Osteoblast (primary cell): Measurements from ENCODE around the gene WAS. TPM values are rescaled to one million over a fixed set of nuclear protein-coding genes. Genes with fewer than 3 reads are reported as not detected.
"Not testable (repeated sequence)": the region's sequence is repeated elsewhere in the genome, so short reads cannot be mapped to it uniquely, and the experiment has no call there.

Experiments used
- DNase-seq: peaks from one replicate; pipeline ENCODE4 v3.0.0; 2011; ENCODE audit warnings: low spot score, mixed read lengths; ENCODE audit not compliant: insufficient read length; ENCODE audit errors: missing footprints
- H2AFZ ChIP-seq: 2 replicates; pipeline ENCODE4 v1.6.0; 2011; ENCODE audit warnings: mild to moderate bottlenecking, low read length
- H3K27ac ChIP-seq: 2 replicates; pipeline ENCODE4 v1.5.1; 2011; ENCODE audit warnings: mild to moderate bottlenecking, low read depth, low read length, moderate library complexity
- H3K27me3 ChIP-seq: 2 replicates; pipeline ENCODE4 v1.6.0; 2012; ENCODE audit warnings: mild to moderate bottlenecking, control low read depth, inconsistent platforms, low read length, moderate library complexity; ENCODE audit not compliant: insufficient read depth
- H3K36me3 ChIP-seq: 2 replicates; pipeline ENCODE4 v1.5.1; 2011; ENCODE audit warnings: mild to moderate bottlenecking, low read length, control low read depth, moderate library complexity; ENCODE audit not compliant: insufficient read depth
- H3K4me1 ChIP-seq: 2 replicates; pipeline ENCODE4 v1.5.1; 2011; ENCODE audit warnings: mild to moderate bottlenecking, low read length, control low read depth, moderate library complexity; ENCODE audit not compliant: insufficient read depth
- H3K4me2 ChIP-seq: 2 replicates; pipeline ENCODE4 v1.6.0; 2011; ENCODE audit warnings: mild to moderate bottlenecking, low read length; ENCODE audit not compliant: insufficient read depth
- H3K4me3 ChIP-seq: fragments of 200-600 bp; sonication (generic); 3 replicates; pipeline ENCODE4 v1.5.1; 2012; ENCODE audit warnings: mild to moderate bottlenecking, low read length, inconsistent platforms; ENCODE audit not compliant: insufficient read depth
- H3K79me2 ChIP-seq: 2 replicates; pipeline ENCODE4 v1.6.0; 2012; ENCODE audit warnings: mild to moderate bottlenecking, low read length, control low read depth, inconsistent platforms; ENCODE audit not compliant: insufficient read depth
- H3K9me3 ChIP-seq: 2 replicates; pipeline ENCODE4 v1.5.1; 2011; ENCODE audit warnings: low read depth, low read length, control low read depth
- H4K20me1 ChIP-seq: 2 replicates; pipeline ENCODE4 v1.6.0; 2012; ENCODE audit warnings: mild to moderate bottlenecking, low read length, control low read depth; ENCODE audit not compliant: insufficient read depth
- total RNA-seq: library from RNA; depleted of rRNA; stranded (reverse); fragments of >200 nt; gene quantifications from 2 replicates; pipeline ENCODE4 v1.2.3, GENCODE V29; 2012
- TF ChIP-seq, protein P1 (sequence below): IDR thresholded peaks from 2 replicates; pipeline ENCODE4 v1.5.1; 2011; ENCODE audit warnings: mild to moderate bottlenecking, low read depth, low read length, moderate library complexity; ENCODE audit errors: extremely low read depth

Gene WAS
- total RNA-seq, 1 donor = 0.36 TPM

DNA sequence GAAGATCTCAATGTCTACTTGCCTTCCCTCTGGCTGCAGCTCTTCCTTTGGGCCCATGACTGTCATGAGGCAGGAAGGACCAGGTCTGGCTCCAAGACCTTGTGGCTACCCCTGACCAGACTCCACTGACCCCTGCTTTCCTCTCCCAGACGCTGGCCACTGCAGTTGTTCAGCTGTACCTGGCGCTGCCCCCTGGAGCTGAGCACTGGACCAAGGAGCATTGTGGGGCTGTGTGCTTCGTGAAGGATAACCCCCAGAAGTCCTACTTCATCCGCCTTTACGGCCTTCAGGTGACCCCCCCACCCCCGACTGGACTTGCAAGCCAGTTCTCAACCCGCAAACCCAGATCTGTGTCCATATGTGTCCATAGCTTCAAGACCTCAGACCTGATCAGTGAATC is 535 bp downstream of the WAS start:
- Histone ChIP-seq H3K4me2 (no peak overlapping the region), H3K4me1 (no peaks in the 10 kb centered on the region), H3K79me2 (no peaks in the 10 kb centered on the region), H3K27me3 (no peaks in the 10 kb centered on the region), H3K36me3 (no peaks in the 10 kb centered on the region), H3K9me3 (no peaks in the 10 kb centered on the region), H4K20me1 (no peaks in the 10 kb centered on the region), H3K27ac (no peak overlapping the region), H3K4me3 (no peak overlapping the region), H2AFZ (no peak overlapping the region)
- TF ChIP-seq, protein P1, sequence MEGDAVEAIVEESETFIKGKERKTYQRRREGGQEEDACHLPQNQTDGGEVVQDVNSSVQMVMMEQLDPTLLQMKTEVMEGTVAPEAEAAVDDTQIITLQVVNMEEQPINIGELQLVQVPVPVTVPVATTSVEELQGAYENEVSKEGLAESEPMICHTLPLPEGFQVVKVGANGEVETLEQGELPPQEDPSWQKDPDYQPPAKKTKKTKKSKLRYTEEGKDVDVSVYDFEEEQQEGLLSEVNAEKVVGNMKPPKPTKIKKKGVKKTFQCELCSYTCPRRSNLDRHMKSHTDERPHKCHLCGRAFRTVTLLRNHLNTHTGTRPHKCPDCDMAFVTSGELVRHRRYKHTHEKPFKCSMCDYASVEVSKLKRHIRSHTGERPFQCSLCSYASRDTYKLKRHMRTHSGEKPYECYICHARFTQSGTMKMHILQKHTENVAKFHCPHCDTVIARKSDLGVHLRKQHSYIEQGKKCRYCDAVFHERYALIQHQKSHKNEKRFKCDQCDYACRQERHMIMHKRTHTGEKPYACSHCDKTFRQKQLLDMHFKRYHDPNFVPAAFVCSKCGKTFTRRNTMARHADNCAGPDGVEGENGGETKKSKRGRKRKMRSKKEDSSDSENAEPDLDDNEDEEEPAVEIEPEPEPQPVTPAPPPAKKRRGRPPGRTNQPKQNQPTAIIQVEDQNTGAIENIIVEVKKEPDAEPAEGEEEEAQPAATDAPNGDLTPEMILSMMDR = no peak
- DNase-seq = no peak

DNA sequence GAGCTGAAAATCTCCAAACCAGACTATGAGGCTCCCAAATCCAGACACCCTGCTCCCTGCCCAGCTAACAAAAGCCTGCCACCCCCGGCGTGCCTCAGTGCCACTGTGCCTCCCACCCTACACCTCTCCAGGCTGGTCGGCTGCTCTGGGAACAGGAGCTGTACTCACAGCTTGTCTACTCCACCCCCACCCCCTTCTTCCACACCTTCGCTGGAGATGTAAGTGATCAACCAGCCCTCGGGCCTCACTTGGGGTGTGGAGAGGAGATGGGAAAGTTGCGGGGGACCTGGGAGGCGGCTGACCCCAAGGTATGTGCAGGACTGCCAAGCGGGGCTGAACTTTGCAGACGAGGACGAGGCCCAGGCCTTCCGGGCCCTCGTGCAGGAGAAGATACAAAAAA is 1.8 kb downstream of the WAS start:
- Histone ChIP-seq H3K4me2 (no peak overlapping the region), H3K9me3 (no peaks in the 10 kb centered on the region), H3K4me1 (no peaks in the 10 kb centered on the region), H2AFZ (no peak overlapping the region), H3K27me3 (no peaks in the 10 kb centered on the region), H3K4me3 (no peak overlapping the region), H3K27ac (no peak overlapping the region), H4K20me1 (no peaks in the 10 kb centered on the region), H3K79me2 (no peaks in the 10 kb centered on the region), H3K36me3 (no peaks in the 10 kb centered on the region)
- DNase-seq = no peak
- TF ChIP-seq, protein P1 = no peak

DNA sequence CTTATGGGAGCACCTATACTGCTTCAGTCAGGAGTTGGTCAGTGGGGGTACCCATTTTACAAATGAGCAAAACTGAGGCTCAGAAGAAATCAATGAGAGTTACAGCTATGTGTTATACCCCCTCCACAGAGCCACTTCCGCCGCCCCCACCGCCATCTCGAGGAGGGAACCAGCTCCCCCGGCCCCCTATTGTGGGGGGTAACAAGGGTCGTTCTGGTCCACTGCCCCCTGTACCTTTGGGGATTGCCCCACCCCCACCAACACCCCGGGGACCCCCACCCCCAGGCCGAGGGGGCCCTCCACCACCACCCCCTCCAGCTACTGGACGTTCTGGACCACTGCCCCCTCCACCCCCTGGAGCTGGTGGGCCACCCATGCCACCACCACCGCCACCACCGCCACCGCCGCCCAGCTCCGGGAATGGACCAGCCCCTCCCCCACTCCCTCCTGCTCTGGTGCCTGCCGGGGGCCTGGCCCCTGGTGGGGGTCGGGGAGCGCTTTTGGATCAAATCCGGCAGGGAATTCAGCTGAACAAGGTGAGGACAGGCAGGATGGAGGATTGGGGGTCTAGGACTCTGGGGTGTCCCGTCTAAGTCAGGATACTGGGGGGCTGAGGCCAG is 5.0 kb downstream of the WAS start:
- Histone ChIP-seq H2AFZ (no peak overlapping the region), H3K4me3 (no peak overlapping the region), H3K4me2 (no peak overlapping the region), H3K36me3 (no peaks in the 10 kb centered on the region), H3K9me3 (no peaks in the 10 kb centered on the region), H3K4me1 (no peaks in the 10 kb centered on the region), H4K20me1 (no peaks in the 10 kb centered on the region), H3K27me3 (no peaks in the 10 kb centered on the region), H3K79me2 (no peaks in the 10 kb centered on the region), H3K27ac (no peak overlapping the region)
- no peak for DNase-seq
- TF ChIP-seq, protein P1 = no peak

DNA sequence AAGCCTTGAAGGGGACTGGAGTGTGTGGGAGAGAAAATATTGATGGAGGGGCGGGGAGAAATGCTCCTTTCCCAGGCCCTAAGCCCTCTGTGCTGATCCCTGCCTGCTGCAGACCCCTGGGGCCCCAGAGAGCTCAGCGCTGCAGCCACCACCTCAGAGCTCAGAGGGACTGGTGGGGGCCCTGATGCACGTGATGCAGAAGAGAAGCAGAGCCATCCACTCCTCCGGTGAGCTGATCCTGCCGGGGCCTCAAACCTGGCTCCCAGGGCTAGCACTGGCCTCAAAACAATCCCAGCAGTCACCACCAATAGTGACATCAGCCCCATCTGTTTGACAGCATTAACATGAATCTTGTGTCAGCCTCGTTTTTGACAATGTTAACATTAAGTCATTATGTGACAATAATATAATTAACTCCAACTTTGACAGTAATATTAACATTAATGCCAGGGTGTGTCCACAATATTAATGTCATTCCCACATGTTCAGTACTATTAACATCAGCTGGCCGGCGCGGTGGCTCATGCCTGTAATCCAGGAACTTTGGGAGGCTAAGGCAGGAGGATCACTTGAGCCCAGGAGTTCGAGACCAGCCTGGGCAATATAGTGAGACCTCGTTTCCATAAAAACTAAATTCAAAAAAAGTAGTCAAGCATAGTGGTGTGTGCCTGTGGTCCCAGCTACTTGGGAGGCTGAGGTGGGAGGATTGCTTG is 5.8 kb downstream of the WAS start:
- no peak overlapping the region for H2AFZ ChIP-seq
- no peaks in the 10 kb centered on the region for H4K20me1 ChIP-seq
- no peaks in the 10 kb centered on the region for H3K9me3 ChIP-seq
- DNase-seq = no peak
- no peak overlapping the region for H3K4me2 ChIP-seq
- H3K79me2 ChIP-seq = no peaks in the 10 kb centered on the region
- H3K36me3 ChIP-seq = no peaks in the 10 kb centered on the region
- H3K4me1 ChIP-seq = no peaks in the 10 kb centered on the region
- no peak overlapping the region for H3K27ac ChIP-seq
- TF ChIP-seq, protein P1 = no peak
- H3K4me3 ChIP-seq = no peak overlapping the region
- H3K27me3 ChIP-seq = no peaks in the 10 kb centered on the region

DNA sequence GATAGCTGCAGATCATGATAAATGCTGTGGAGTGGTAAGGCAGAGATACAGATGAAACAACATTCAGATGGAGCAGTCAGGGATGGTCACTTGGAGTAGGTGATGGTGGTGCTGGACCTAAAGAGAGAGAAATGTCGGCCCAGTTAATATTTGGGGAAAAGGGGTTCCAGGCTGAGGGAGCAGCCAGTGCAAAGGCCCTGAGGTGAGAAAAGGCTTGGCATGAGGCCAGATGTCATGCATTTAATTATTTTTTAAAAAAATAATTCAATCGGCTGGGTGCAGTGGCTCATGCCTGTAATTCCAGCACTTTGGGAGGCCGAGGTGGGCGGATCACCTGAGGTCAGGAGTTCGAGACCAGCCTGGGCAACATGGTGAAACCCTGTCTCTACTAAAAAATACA is 8.1 kb downstream of the WAS start:
- H3K79me2 ChIP-seq, H3K36me3 ChIP-seq, H3K27me3 ChIP-seq, H3K4me1 ChIP-seq, H3K4me3 ChIP-seq, H2AFZ ChIP-seq, H4K20me1 ChIP-seq, DNase-seq, H3K4me2 ChIP-seq, H3K27ac ChIP-seq, H3K9me3 ChIP-seq: not testable (repeated sequence)
